Activated CD4-positive, CD25-positive, alpha-beta regulatory T cell treated with anti-CD3 and anti-CD28 coated beads, Interleukin-2, amount 50 U/mL, for 72 hours (primary cell): ENCODE results near the gene GSC.
"Not testable (repeated sequence)": the region's sequence is repeated elsewhere in the genome, so short reads cannot be mapped to it uniquely, and the experiment has no call there.

Experiments
- DNase-seq: peaks from one replicate; pipeline ENCODE4 v3.0.0; 2021

GSC gene

GRCh38 chr14:94769391-94770250 lies at the start of gene GSC:
GSC (minus strand) TSS chr14:94770113; CDS start chr14:94770015, 98 bp downstream.
- no peak for DNase-seq

- DNase-seq, result no peak
These were observed 49.6 kb upstream of the GSC start for GRCh38 chr14:94819531-94819930.

GRCh38 chr14:94816113-94816512 lies 46.2 kb upstream of the GSC start:
- no peak for DNase-seq

GRCh38 chr14:94805680-94806288 lies 35.9 kb upstream of the GSC start:
- no peak for DNase-seq

GRCh38 chr14:94801225-94801624 lies 31.3 kb upstream of the GSC start:
- DNase-seq, result no peak

GRCh38 chr14:94800764-94801163 lies 30.9 kb upstream of the GSC start:
- not testable (repeated sequence) for DNase-seq

GRCh38 chr14:94797887-94798286 lies 28.0 kb upstream of the GSC start:
- DNase-seq, result no peak

- DNase-seq, result no peak
These were observed 26.4 kb upstream of the GSC start for GRCh38 chr14:94796278-94796677.

- DNase-seq, result no peak
These were observed 25.5 kb upstream of the GSC start for GRCh38 chr14:94795372-94795771.

GRCh38 chr14:94793901-94794300 lies 24.0 kb upstream of the GSC start:
- no peak for DNase-seq

GRCh38 chr14:94787655-94788054 lies 17.7 kb upstream of the GSC start:
- DNase-seq, result no peak

- no peak for DNase-seq
These were observed 17.2 kb upstream of the GSC start for GRCh38 chr14:94787092-94787491.

GRCh38 chr14:94780536-94781399 lies 10.9 kb upstream of the GSC start:
- no peak for DNase-seq

- no peak for DNase-seq
These were observed 9.8 kb upstream of the GSC start for GRCh38 chr14:94779713-94780112.

GRCh38 chr14:94775871-94776210 lies 5.9 kb upstream of the GSC start:
- no peak for DNase-seq

GRCh38 chr14:94775091-94775870 lies 5.4 kb upstream of the GSC start:
- DNase-seq, result no peak

- no peak for DNase-seq
These were observed 4.6 kb upstream of the GSC start for GRCh38 chr14:94774344-94775090.

GRCh38 chr14:94773655-94774343 lies 3.9 kb upstream of the GSC start:
- DNase-seq, result no peak

- DNase-seq, result no peak
These were observed 3.2 kb upstream of the GSC start for GRCh38 chr14:94773061-94773648.

GRCh38 chr14:94772548-94772947 lies 2.6 kb upstream of the GSC start:
- no peak for DNase-seq

GRCh38 chr14:94771906-94772490 lies 2.1 kb upstream of the GSC start:
- no peak for DNase-seq
